H9 (cell line): ENCODE measurements around the gene PTGES2. TPM values are rescaled to one million over a fixed set of nuclear protein-coding genes. Genes with fewer than 3 reads are reported as not detected.

Experiments
- DNase-seq: peaks from one replicate; pipeline ENCODE4 v3.0.0-alpha.2; 2017
- H2AFZ ChIP-seq: one replicate; pipeline ENCODE4 v1.6.1; 2013; ENCODE audit warnings: mild to moderate bottlenecking, low read length, control low read depth, moderate library complexity
- H2AK5ac ChIP-seq: 2 replicates; pipeline ENCODE4 v1.6.1; 2013; ENCODE audit warnings: low read length, control low read depth, mixed read lengths; ENCODE audit not compliant: insufficient read length
- H2BK120ac ChIP-seq: one replicate; pipeline ENCODE4 v1.6.1; 2013; ENCODE audit warnings: low read depth, mild to moderate bottlenecking, low read length, control low read depth, inconsistent platforms; ENCODE audit not compliant: poor library complexity, severe bottlenecking
- H2BK12ac ChIP-seq: 2 replicates; pipeline ENCODE4 v1.6.1; 2013; ENCODE audit warnings: low read length, control low read depth, mixed read lengths, low read depth; ENCODE audit not compliant: insufficient read length
- H2BK15ac ChIP-seq: 2 replicates; pipeline ENCODE4 v1.6.1; 2013; ENCODE audit warnings: low read depth, low read length, control low read depth
- H2BK20ac ChIP-seq: one replicate; pipeline ENCODE4 v1.6.1; 2013; ENCODE audit warnings: low read depth, mild to moderate bottlenecking, low read length, control low read depth, inconsistent platforms; ENCODE audit not compliant: poor library complexity, severe bottlenecking
- H2BK5ac ChIP-seq: 2 replicates; pipeline ENCODE4 v1.6.1; 2013; ENCODE audit warnings: low read length, control low read depth, mixed read lengths; ENCODE audit not compliant: insufficient read length
- H3K14ac ChIP-seq: 2 replicates; pipeline ENCODE4 v1.6.1; 2013; ENCODE audit warnings: low read length, control low read depth; ENCODE audit not compliant: insufficient read depth
- H3K18ac ChIP-seq: 2 replicates; pipeline ENCODE4 v1.6.1; 2013; ENCODE audit warnings: low read depth, mild to moderate bottlenecking, mixed read lengths, low read length, control low read depth; ENCODE audit not compliant: insufficient read length
- H3K23ac ChIP-seq: 2 replicates; pipeline ENCODE4 v1.6.1; 2013; ENCODE audit warnings: low read length, control low read depth, mixed read lengths, low read depth; ENCODE audit not compliant: insufficient read length
- H3K23me2 ChIP-seq: 2 replicates; pipeline ENCODE4 v1.6.1; 2013; ENCODE audit warnings: low read depth, mild to moderate bottlenecking, mixed read lengths, low read length, control low read depth; ENCODE audit not compliant: insufficient read length, poor library complexity, severe bottlenecking
- H3K27ac ChIP-seq: 2 replicates; pipeline ENCODE4 v1.5.1; 2013; ENCODE audit warnings: low read length, control low read depth, mixed read lengths, low read depth; ENCODE audit not compliant: insufficient read length
- H3K27me3 ChIP-seq: 2 replicates; pipeline ENCODE4 v1.6.1; 2013; ENCODE audit warnings: low read length, control low read depth, inconsistent platforms; ENCODE audit not compliant: insufficient read depth
- H3K4ac ChIP-seq: 2 replicates; pipeline ENCODE4 v1.6.1; 2013; ENCODE audit warnings: low read depth, mild to moderate bottlenecking, control low read depth, inconsistent platforms, low read length, moderate library complexity
- H3K4me1 ChIP-seq: 2 replicates; pipeline ENCODE4 v1.6.1; 2013; ENCODE audit warnings: low read length, control low read depth, inconsistent platforms; ENCODE audit not compliant: insufficient read depth
- H3K4me2 ChIP-seq: 2 replicates; pipeline ENCODE4 v1.6.1; 2013; ENCODE audit warnings: low read length, control low read depth, mixed read lengths; ENCODE audit not compliant: insufficient read length, insufficient read depth
- H3K56ac ChIP-seq: 2 replicates; pipeline ENCODE4 v1.6.1; 2013; ENCODE audit warnings: low read depth, mild to moderate bottlenecking, mixed read lengths, low read length, control low read depth; ENCODE audit not compliant: insufficient read length
- H3K79me1 ChIP-seq: 2 replicates; pipeline ENCODE4 v1.6.1; 2013; ENCODE audit warnings: low read depth, mild to moderate bottlenecking, moderate library complexity, low read length, control low read depth, inconsistent platforms; ENCODE audit not compliant: insufficient read depth, poor library complexity, severe bottlenecking
- H3K79me2 ChIP-seq: 2 replicates; pipeline ENCODE4 v1.6.1; 2013; ENCODE audit warnings: low read length, control low read depth, inconsistent platforms; ENCODE audit not compliant: insufficient read depth
- H3K9ac ChIP-seq: 2 replicates; pipeline ENCODE4 v1.6.1; 2013; ENCODE audit warnings: low read length, control low read depth, mixed read lengths; ENCODE audit not compliant: insufficient read length; ENCODE audit errors: extremely low read depth
- H3K9me3 ChIP-seq: one replicate; pipeline ENCODE4 v1.6.1; 2013; ENCODE audit warnings: low read depth, low read length, inconsistent platforms; ENCODE audit not compliant: control insufficient read depth
- H3T11ph ChIP-seq: one replicate; pipeline ENCODE4 v1.6.1; 2013; ENCODE audit warnings: mild to moderate bottlenecking, low read length, control low read depth, inconsistent platforms
- H4K20me1 ChIP-seq: one replicate; pipeline ENCODE4 v1.6.1; 2013; ENCODE audit not compliant: control insufficient read depth, insufficient read length, insufficient read depth
- H4K5ac ChIP-seq: 2 replicates; pipeline ENCODE4 v1.6.1; 2013; ENCODE audit warnings: low read depth, mild to moderate bottlenecking, mixed read lengths, low read length, control low read depth; ENCODE audit not compliant: insufficient read length
- H4K8ac ChIP-seq: replicated peaks from 2 replicates; pipeline ENCODE4 v1.6.1; 2013; ENCODE audit warnings: low read length, control low read depth, mixed read lengths, low read depth; ENCODE audit not compliant: insufficient read length
- H4K91ac ChIP-seq: 2 replicates; pipeline ENCODE4 v1.6.1; 2013; ENCODE audit warnings: low read depth, mild to moderate bottlenecking, moderate library complexity, mixed read lengths, low read length, control low read depth; ENCODE audit not compliant: insufficient read length
- H3K27ac Mint-ChIP-seq, 3 experiments: 2 replicates in 2 of 3; 3 replicates in 1 of 3; pipeline ENCODE4 v1.8.0; 2020 to 2021; ENCODE audit warnings: mixed read lengths in 3 of 3, mild to moderate bottlenecking in 1 of 3, moderate library complexity in 1 of 3
- H3K27me3 Mint-ChIP-seq: 2 replicates; pipeline ENCODE4 v1.8.0; 2021; ENCODE audit warnings: low read depth, mild to moderate bottlenecking, moderate library complexity, mixed read lengths
- H3K36me3 Mint-ChIP-seq, 3 experiments: 2 replicates in 2 of 3; 3 replicates in 1 of 3; pipeline ENCODE4 v1.8.0; 2020 to 2021; ENCODE audit warnings: low read depth in 3 of 3, mixed read lengths in 3 of 3; ENCODE audit not compliant: insufficient read depth in 1 of 3
- H3K4me1 Mint-ChIP-seq, 2 experiments: 2 replicates each; pipeline ENCODE4 v1.8.0; 2020; ENCODE audit warnings: mixed read lengths in 2 of 2
- H3K4me3 Mint-ChIP-seq, 2 experiments: 2 replicates in 1 of 2; 3 replicates in 1 of 2; pipeline ENCODE4 v1.8.0; 2020 to 2021; ENCODE audit warnings: mild to moderate bottlenecking in 2 of 2, mixed read lengths in 2 of 2, moderate library complexity in 1 of 2
- H3K9me3 Mint-ChIP-seq, 2 experiments: 2 replicates in 1 of 2; 3 replicates in 1 of 2; pipeline ENCODE4 v1.8.0; 2020; ENCODE audit warnings: mild to moderate bottlenecking in 2 of 2, mixed read lengths in 2 of 2, moderate library complexity in 1 of 2
- WGBS: extraction: QIAGEN DNeasy Blood & Tissue Kit; methylation state at CpG from one replicate; pipeline ENCODE4 v1.1.7; 2013; ENCODE audit warnings: missing lambda C conversion rate, low lambda C conversion rate, mixed read lengths; ENCODE audit not compliant: insufficient read length; ENCODE audit errors: extremely low coverage; 5-methylcytosine and 5-hydroxymethylcytosine counted together
- total RNA-seq: library from RNA; stranded (reverse); gene quantifications from 2 replicates; pipeline ENCODE4 v1.2.1, GENCODE V29; 2021
- TF ChIP-seq, protein P1 (sequence below): fragments of 200-600 bp; sonication (generic); conservative IDR thresholded peaks from 3 replicates; pipeline ENCODE4 v1.8.0; 2021; ENCODE audit warnings: antibody characterized with exemption, mild to moderate bottlenecking

PTGES2 gene
- total RNA-seq, 1 experiment from 2014 or later = 63.9 TPM

DNA sequence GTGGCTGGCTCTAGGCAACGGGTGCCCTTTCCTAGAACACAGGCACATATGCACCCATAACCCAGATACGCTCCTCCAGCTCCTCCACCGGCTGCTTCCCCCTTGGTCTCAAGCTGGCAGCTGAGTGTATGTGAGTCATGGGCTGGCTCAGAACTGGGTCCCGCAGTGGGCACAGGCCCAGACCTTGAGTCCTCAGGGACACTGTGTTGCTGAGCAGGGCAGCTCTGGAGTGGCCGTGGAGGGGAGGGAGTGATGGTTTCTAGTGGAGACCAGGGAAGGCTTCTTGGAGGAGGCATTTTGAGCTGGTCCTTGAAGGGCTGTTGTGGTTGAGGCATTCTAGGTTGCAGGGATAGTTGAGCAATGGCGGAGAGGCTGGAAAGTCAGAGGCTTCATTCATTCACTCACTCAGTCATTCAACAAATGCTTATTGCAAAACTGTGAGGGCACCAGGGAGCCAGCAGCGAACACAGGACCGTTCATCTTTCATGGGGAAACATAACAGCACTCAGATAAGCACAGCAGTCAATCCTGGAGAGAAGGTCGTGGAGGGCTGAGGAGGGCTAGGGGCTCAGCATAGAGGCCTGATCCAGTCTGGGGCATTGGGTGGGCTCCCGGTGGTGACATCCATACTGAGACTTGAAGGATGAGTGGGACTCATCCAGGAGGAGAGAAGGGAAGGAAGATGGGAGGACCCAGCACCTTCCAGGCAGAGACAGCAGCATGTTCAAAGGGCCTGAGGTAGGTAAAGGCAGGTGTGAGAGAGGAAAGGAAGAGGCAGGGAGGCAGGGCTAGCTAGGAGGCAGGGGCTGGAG, 34.9 kb upstream of the PTGES2 start:
- no peak overlapping the region for H3T11ph ChIP-seq
- no peaks in the 10 kb centered on the region for H3K9me3 Mint-ChIP-seq
- no peak overlapping the region for H2BK12ac ChIP-seq
- H3K56ac ChIP-seq = no peak overlapping the region
- no peak overlapping the region for H3K18ac ChIP-seq
- no peak overlapping the region for H4K8ac ChIP-seq
- H3K27me3 Mint-ChIP-seq = no peaks in the 10 kb centered on the region
- H2BK5ac ChIP-seq = no peak overlapping the region
- no peak overlapping the region for H2AFZ ChIP-seq
- no peak overlapping the region for H3K9ac ChIP-seq
- no peaks in the 10 kb centered on the region for H3K79me1 ChIP-seq
- H2BK120ac ChIP-seq = no peak overlapping the region
- TF ChIP-seq, protein P1, sequence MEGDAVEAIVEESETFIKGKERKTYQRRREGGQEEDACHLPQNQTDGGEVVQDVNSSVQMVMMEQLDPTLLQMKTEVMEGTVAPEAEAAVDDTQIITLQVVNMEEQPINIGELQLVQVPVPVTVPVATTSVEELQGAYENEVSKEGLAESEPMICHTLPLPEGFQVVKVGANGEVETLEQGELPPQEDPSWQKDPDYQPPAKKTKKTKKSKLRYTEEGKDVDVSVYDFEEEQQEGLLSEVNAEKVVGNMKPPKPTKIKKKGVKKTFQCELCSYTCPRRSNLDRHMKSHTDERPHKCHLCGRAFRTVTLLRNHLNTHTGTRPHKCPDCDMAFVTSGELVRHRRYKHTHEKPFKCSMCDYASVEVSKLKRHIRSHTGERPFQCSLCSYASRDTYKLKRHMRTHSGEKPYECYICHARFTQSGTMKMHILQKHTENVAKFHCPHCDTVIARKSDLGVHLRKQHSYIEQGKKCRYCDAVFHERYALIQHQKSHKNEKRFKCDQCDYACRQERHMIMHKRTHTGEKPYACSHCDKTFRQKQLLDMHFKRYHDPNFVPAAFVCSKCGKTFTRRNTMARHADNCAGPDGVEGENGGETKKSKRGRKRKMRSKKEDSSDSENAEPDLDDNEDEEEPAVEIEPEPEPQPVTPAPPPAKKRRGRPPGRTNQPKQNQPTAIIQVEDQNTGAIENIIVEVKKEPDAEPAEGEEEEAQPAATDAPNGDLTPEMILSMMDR = no peak
- no peaks in the 10 kb centered on the region for H3K79me2 ChIP-seq
- no peak overlapping the region for H3K27ac ChIP-seq
- no peak for DNase-seq
- no peak overlapping the region for H3K23ac ChIP-seq
- H4K91ac ChIP-seq = no peak overlapping the region
- H3K14ac ChIP-seq = no peak overlapping the region
- no peaks in the 10 kb centered on the region for H3K27me3 ChIP-seq
- WGBS = no CpG with 5 or more reads among the region's 10 CpGs
- H3K4me3 Mint-ChIP-seq = no peak overlapping the region
- peaks cover 12 to 48% (median 28%) of the 10 kb centered on the region in 3 experiments for H3K36me3 Mint-ChIP-seq
- H3K9me3 ChIP-seq = no peaks in the 10 kb centered on the region
- H4K20me1 ChIP-seq = no peaks in the 10 kb centered on the region
- peak overlapping the region in 1 of 3 experiments; percentile 76; a peak in 2 of 7 replicates for H3K27ac Mint-ChIP-seq
- no peak overlapping the region for H4K5ac ChIP-seq
- H3K4ac ChIP-seq = no peak overlapping the region
- no peak overlapping the region for H2BK20ac ChIP-seq
- peaks cover 7% of the 10 kb centered on the region for H3K23me2 ChIP-seq
- no peak overlapping the region for H3K4me2 ChIP-seq
- no peak overlapping the region for H2BK15ac ChIP-seq
- H3K4me1 ChIP-seq = no peaks in the 10 kb centered on the region; the same call in 1 of the 2 replicates
- peaks cover 6 to 8% of the 10 kb centered on the region in 2 experiments for H3K4me1 Mint-ChIP-seq
- no peak overlapping the region for H2AK5ac ChIP-seq
